Smooth muscle cell (in vitro differentiated cells): Measurements from ENCODE around the gene TLN1. TPM values are rescaled to one million over a fixed set of nuclear protein-coding genes. Genes with fewer than 3 reads are reported as not detected.

ENCODE experiments used
- DNase-seq: peaks from one replicate; lab custom pipeline; 2025; ENCODE audit not compliant: unreplicated experiment; lab: John Stamatoyannopoulos, UW
- H2AFZ ChIP-seq: fragments of 200-600 bp; sonication (generic); 2 replicates; pipeline ENCODE4 v1.6.0; 2016; ENCODE audit warnings: antibody characterized with exemption, low read depth, mild to moderate bottlenecking
- H3F3A ChIP-seq: fragments of 200-600 bp; sonication (generic); 2 replicates; pipeline ENCODE4 v1.6.0; 2017; ENCODE audit warnings: antibody characterized with exemption, low read depth
- H3K27ac ChIP-seq: fragments of 200-600 bp; sonication (generic); 2 replicates; pipeline ENCODE4 v1.5.1; 2016; ENCODE audit warnings: low read depth, mild to moderate bottlenecking
- H3K27me3 ChIP-seq: fragments of 200-600 bp; sonication (generic); 2 replicates; pipeline ENCODE4 v1.6.1; 2016; ENCODE audit warnings: low read depth, mild to moderate bottlenecking
- H3K36me3 ChIP-seq: fragments of 200-600 bp; sonication (generic); 2 replicates; pipeline ENCODE4 v1.5.1; 2016; ENCODE audit warnings: low read depth
- H3K4me1 ChIP-seq: fragments of 200-600 bp; sonication (generic); 2 replicates; pipeline ENCODE4 v1.5.1; 2016; ENCODE audit warnings: low read depth
- H3K4me2 ChIP-seq: fragments of 200-600 bp; sonication (generic); 2 replicates; pipeline ENCODE4 v1.6.0; 2016; ENCODE audit warnings: mild to moderate bottlenecking
- H3K4me3 ChIP-seq: fragments of 200-600 bp; sonication (generic); 2 replicates; pipeline ENCODE4 v1.5.1; 2016; ENCODE audit warnings: mild to moderate bottlenecking
- H3K79me2 ChIP-seq: fragments of 200-600 bp; sonication (generic); 2 replicates; pipeline ENCODE4 v1.6.0; 2016; ENCODE audit warnings: low read depth, mild to moderate bottlenecking
- H3K9ac ChIP-seq: fragments of 200-600 bp; sonication (generic); 2 replicates; pipeline ENCODE4 v1.6.0; 2016; ENCODE audit warnings: low read depth
- H3K9me3 ChIP-seq: fragments of 200-600 bp; sonication (generic); replicated peaks from 2 replicates; pipeline ENCODE4 v1.5.1; 2016; ENCODE audit warnings: low read depth
- H4K20me1 ChIP-seq: fragments of 200-600 bp; sonication (generic); 2 replicates; pipeline ENCODE4 v1.6.0; 2016; ENCODE audit warnings: low read depth
- WGBS: methylation state at CpG from one replicate; pipeline ENCODE4 v1.1.7; 2016; ENCODE audit warnings: low lambda C conversion rate; 5-methylcytosine and 5-hydroxymethylcytosine counted together
- microRNA-seq: library from miRNA; unstranded; fragments of <30 nt; microRNA quantifications from one replicate; pipeline ENCODE4, GENCODE V29; 2016; ENCODE audit warnings: borderline number of aligned reads
- polyA plus RNA-seq: library from polyadenylated mRNA; unstranded; fragments of >200 nt; fragmentation: Nextera tagmentation; extraction: Ambion mirVana; gene quantifications from 2 replicates; pipeline ENCODE4 v1.2.1, GENCODE V29; 2016
- small RNA-seq: library from RNA; depleted of rRNA; stranded (forward); fragments of <200 nt; gene quantifications from one replicate; pipeline ENCODE3, GENCODE V24; 2014
- total RNA-seq: library from RNA; depleted of rRNA; stranded (reverse); fragments of >200 nt; gene quantifications from 2 replicates; pipeline ENCODE4 v1.2.3, GENCODE V29; 2014
- TF ChIP-seq, protein P1 (sequence below): fragments of 200-600 bp; sonication (generic); IDR thresholded peaks from 2 replicates; pipeline ENCODE4 v1.5.1; 2017; ENCODE audit warnings: borderline replicate concordance, mild to moderate bottlenecking, antibody characterized with exemption; ENCODE audit not compliant: insufficient read depth, poor library complexity, severe bottlenecking

Gene TLN1
- total and polyA plus RNA-seq, 2 experiments from 2014 or later: 130 to 145 TPM

DNA sequence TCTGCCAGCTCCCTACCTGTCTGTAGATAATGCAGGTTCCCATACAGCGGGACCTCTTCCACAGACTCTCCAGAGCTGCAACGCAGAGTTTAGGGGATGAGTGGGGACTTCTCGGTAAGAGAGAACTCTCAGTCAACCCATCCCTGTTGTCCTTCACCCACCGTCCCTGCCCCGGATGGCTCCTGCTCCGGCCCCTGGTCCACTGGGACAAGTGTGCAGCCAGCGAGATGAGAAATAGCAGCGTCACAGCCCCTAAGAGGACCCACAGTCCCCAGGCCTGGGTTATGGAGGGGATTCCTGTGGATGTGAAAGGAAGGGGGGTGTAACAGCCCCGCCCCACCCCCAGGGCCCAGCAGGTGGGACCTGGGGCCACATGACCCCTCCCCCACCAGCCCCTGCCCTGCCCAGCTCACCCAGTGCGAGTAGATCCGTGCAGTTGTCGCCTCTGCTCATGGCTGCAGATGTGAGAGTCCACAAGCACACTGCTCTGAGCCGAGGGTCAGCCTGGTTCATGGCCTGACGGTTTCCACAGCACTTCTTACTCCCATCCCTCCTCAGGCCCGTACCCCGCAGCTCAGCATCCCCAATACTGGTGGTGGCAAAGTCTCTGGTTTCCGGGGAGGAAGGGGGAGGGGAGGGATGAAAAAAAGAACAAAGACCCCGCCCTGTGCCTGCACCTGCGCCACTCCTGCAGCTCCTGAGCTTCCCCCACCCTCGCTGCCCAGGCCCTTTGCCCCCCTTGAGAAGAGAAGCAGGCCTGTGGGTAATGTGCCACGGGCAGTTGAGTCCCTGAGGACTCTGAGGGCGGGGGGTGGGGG lies 81.4 kb downstream of the TLN1 start, which contains the start of gene SIT1:
Gene SIT1, minus strand, starts transcription at position 591 of the 818 bp plus-strand sequence. Its CDS starts 78 bp downstream, at position 513.
- H2AFZ ChIP-seq: no peak within 1 kb of the TSS
- H3K4me3 ChIP-seq: no peak within 1 kb of the TSS
- H3K4me1 ChIP-seq: peaks cover 3% of the 10 kb centered on the region
- no peaks in the 10 kb centered on the region for H3F3A ChIP-seq
- no peak within 1 kb of the TSS for H3K9ac ChIP-seq
- H3K4me2 ChIP-seq: no peak within 1 kb of the TSS
- no peaks in the 10 kb centered on the region for H3K36me3 ChIP-seq
- H3K79me2 ChIP-seq: no peaks in the 10 kb centered on the region
- H3K27me3 ChIP-seq: no peaks in the 10 kb centered on the region
- TF ChIP-seq, protein P1, sequence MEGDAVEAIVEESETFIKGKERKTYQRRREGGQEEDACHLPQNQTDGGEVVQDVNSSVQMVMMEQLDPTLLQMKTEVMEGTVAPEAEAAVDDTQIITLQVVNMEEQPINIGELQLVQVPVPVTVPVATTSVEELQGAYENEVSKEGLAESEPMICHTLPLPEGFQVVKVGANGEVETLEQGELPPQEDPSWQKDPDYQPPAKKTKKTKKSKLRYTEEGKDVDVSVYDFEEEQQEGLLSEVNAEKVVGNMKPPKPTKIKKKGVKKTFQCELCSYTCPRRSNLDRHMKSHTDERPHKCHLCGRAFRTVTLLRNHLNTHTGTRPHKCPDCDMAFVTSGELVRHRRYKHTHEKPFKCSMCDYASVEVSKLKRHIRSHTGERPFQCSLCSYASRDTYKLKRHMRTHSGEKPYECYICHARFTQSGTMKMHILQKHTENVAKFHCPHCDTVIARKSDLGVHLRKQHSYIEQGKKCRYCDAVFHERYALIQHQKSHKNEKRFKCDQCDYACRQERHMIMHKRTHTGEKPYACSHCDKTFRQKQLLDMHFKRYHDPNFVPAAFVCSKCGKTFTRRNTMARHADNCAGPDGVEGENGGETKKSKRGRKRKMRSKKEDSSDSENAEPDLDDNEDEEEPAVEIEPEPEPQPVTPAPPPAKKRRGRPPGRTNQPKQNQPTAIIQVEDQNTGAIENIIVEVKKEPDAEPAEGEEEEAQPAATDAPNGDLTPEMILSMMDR: no peak
- H3K9me3 ChIP-seq: no peaks in the 10 kb centered on the region
- H4K20me1 ChIP-seq: no peaks in the 10 kb centered on the region
- DNase-seq: no peak
- H3K27ac ChIP-seq: no peak within 1 kb of the TSS
- 81% methylated on average over 20 of the region's 22 CpGs for WGBS

DNA sequence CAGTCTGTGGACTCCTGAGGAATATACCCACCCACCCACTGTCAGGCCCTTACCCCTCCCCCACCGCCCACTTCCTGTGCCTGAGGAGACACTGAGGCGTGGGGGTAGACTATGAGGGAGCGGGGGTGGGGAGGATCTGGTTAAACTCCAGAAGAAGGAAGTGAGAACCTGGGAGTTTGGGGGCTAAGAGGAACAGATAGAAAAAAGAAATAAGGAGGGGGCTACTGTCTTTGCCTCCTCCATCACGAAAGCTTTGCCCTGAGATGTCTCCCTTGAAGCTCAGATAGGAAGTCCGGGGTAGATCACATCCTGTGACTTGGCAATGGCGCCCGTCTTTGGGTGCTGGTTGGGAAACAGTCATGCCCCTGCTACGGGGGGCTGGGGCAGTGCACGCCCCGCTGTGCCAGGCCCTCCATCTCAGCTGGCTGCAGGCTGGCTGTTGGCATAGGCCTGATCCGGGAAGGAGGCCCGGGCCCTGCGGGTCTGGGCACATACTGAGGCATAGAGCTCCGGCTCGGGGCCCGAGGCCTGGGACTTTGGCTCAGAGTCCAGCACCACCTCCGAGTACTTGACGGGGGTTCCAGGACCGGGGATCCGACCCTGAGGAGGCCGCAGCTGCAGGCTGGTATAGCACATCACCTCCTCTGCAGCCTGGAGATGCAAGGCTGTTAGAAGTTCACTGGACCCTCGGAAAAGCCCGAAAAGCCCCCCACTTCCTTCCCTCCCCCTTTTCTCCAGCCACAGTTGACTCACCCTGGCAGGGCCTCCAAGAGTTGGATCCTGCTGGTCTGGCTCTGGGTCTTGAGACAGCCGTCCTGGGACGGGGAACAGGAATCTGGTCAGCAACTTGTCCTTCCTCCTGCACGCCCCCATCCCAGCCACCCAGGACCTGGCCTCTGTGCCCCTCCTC lies 82.3 kb downstream of the TLN1 start:
- no peak overlapping the region for H3K27ac ChIP-seq
- no peak overlapping the region for H3K9ac ChIP-seq
- H3K4me2 ChIP-seq: no peak overlapping the region

More for the DNA sequence above, 82.3 kb downstream of the TLN1 start:
- no peaks in the 10 kb centered on the region for H3F3A ChIP-seq
- H4K20me1 ChIP-seq: no peaks in the 10 kb centered on the region
- H3K4me3 ChIP-seq: no peak overlapping the region
- H3K27me3 ChIP-seq: no peaks in the 10 kb centered on the region
- peaks cover 4% of the 10 kb centered on the region for H3K4me1 ChIP-seq
- H3K9me3 ChIP-seq: no peaks in the 10 kb centered on the region
- TF ChIP-seq, protein P1: no peak
- no peaks in the 10 kb centered on the region for H3K79me2 ChIP-seq
- H2AFZ ChIP-seq: no peak overlapping the region
- no peaks in the 10 kb centered on the region for H3K36me3 ChIP-seq
- no peak for DNase-seq
- 88% methylated on average over 24 of the region's 26 CpGs for WGBS

Small RNA genes lying within 50 kb of the gene (microRNA-seq; reads per million reads assigned to microRNA genes)
- gene MIR6852 (not detected), gene MIR6853 (2.3 reads per million)

Small RNA genes lying within 50 kb of the gene (small RNA-seq; reads per million reads assigned to genes)
- gene MIR6853 (not detected), gene RMRP (not detected), gene RN7SL22P (not detected)

Other genes with a start within 250 kb of the TLN1 start
- 16.5 and 18.1 TPM in 2 replicates for gene RUSC2, start 242.1 kb downstream of the TLN1 start, total RNA-seq
- gene RUSC2, start 242.1 kb downstream of the TLN1 start, polyA plus RNA-seq: 21.8 and 29.5 TPM in 2 replicates
- gene TESK1, start 126.9 kb downstream of the TLN1 start, total RNA-seq: 10.0 and 14.2 TPM in 2 replicates
- 19.4 and 25.6 TPM in 2 replicates for gene TESK1, start 126.9 kb downstream of the TLN1 start, polyA plus RNA-seq
- 0.45 and 3.0 TPM in 2 replicates for gene CD72, start 113.8 kb downstream of the TLN1 start, total RNA-seq
- 2.9 and 3.9 TPM in 2 replicates for gene CD72, start 113.8 kb downstream of the TLN1 start, polyA plus RNA-seq
- gene SIT1, start 81.3 kb downstream of the TLN1 start, total RNA-seq: not detected in 2 replicates
- gene SIT1, start 81.3 kb downstream of the TLN1 start, polyA plus RNA-seq: not detected in 2 replicates
- gene RMRP, start 74.2 kb downstream of the TLN1 start, total RNA-seq: 10,156 and 21,067 TPM in 2 replicates
- gene RMRP, start 74.2 kb downstream of the TLN1 start, polyA plus RNA-seq: not detected in 2 replicates
- 9.8 and 19.6 TPM in 2 replicates for gene CCDC107, start 73.9 kb downstream of the TLN1 start, total RNA-seq
- gene CCDC107, start 73.9 kb downstream of the TLN1 start, polyA plus RNA-seq: 35.5 and 37.1 TPM in 2 replicates
- gene ARHGEF39, start 67.0 kb downstream of the TLN1 start, total RNA-seq: 0.49 and 2.1 TPM in 2 replicates
- gene ARHGEF39, start 67.0 kb downstream of the TLN1 start, polyA plus RNA-seq: 1.9 and 2.9 TPM in 2 replicates
- gene CA9, start 58.3 kb downstream of the TLN1 start, total RNA-seq: 1.7 and 4.6 TPM in 2 replicates
- 5.9 TPM in 1 of 2 replicates, not detected in the other for gene CA9, start 58.3 kb downstream of the TLN1 start, polyA plus RNA-seq
- 854 and 925 TPM in 2 replicates for gene TPM2, start 42.3 kb downstream of the TLN1 start, total RNA-seq
- gene TPM2, start 42.3 kb downstream of the TLN1 start, polyA plus RNA-seq: 2,012 and 2,131 TPM in 2 replicates
- gene CREB3, start 471 bp upstream of the TLN1 start, total RNA-seq: 66.9 and 73.5 TPM in 2 replicates
- gene CREB3, start 471 bp upstream of the TLN1 start, polyA plus RNA-seq: 81.0 and 99.2 TPM in 2 replicates
- gene GBA2, start 17.0 kb upstream of the TLN1 start, total RNA-seq: 33.8 and 37.8 TPM in 2 replicates
- 35.3 and 52.7 TPM in 2 replicates for gene GBA2, start 17.0 kb upstream of the TLN1 start, polyA plus RNA-seq
- gene RGP1, start 17.1 kb upstream of the TLN1 start, total RNA-seq: 15.3 and 18.3 TPM in 2 replicates
- 12.8 and 14.6 TPM in 2 replicates for gene RGP1, start 17.1 kb upstream of the TLN1 start, polyA plus RNA-seq
- not detected in 2 replicates for gene MSMP, start 22.1 kb upstream of the TLN1 start, total RNA-seq
- not detected in 2 replicates for gene MSMP, start 22.1 kb upstream of the TLN1 start, polyA plus RNA-seq
- 19.4 and 24.8 TPM in 2 replicates for gene NPR2, start 59.4 kb upstream of the TLN1 start, total RNA-seq
- 16.4 and 20.1 TPM in 2 replicates for gene NPR2, start 59.4 kb upstream of the TLN1 start, polyA plus RNA-seq
- gene SPAG8, start 80.1 kb upstream of the TLN1 start, total RNA-seq: 0.85 TPM in 1 of 2 replicates, not detected in the other
- 0.44 and 1.2 TPM in 2 replicates for gene SPAG8, start 80.1 kb upstream of the TLN1 start, polyA plus RNA-seq
- 7.7 and 20.4 TPM in 2 replicates for gene HINT2, start 82.8 kb upstream of the TLN1 start, total RNA-seq
- 66.7 and 67.8 TPM in 2 replicates for gene HINT2, start 82.8 kb upstream of the TLN1 start, polyA plus RNA-seq
- not detected in 2 replicates for gene FAM221B, start 96.5 kb upstream of the TLN1 start, total RNA-seq
- gene FAM221B, start 96.5 kb upstream of the TLN1 start, polyA plus RNA-seq: not detected in 2 replicates
- gene TMEM8B, start 97.0 kb upstream of the TLN1 start, total RNA-seq: 4.5 and 4.9 TPM in 2 replicates
- gene TMEM8B, start 97.0 kb upstream of the TLN1 start, polyA plus RNA-seq: 12.4 and 18.7 TPM in 2 replicates
- gene OR13J1, start 138.2 kb upstream of the TLN1 start, total RNA-seq: not detected in 2 replicates
- not detected in 2 replicates for gene OR13J1, start 138.2 kb upstream of the TLN1 start, polyA plus RNA-seq
- gene HRCT1, start 174.0 kb upstream of the TLN1 start, total RNA-seq: 1.1 TPM in 1 of 2 replicates, not detected in the other
- 0.45 TPM in 1 of 2 replicates, not detected in the other for gene HRCT1, start 174.0 kb upstream of the TLN1 start, polyA plus RNA-seq
- gene SPAAR, start 177.3 kb upstream of the TLN1 start, total RNA-seq: not detected in 2 replicates
- 0.26 TPM in 2 replicates for gene SPAAR, start 177.3 kb upstream of the TLN1 start, polyA plus RNA-seq
- gene OR2S2, start 226.0 kb upstream of the TLN1 start, total RNA-seq: 0.13 TPM in 1 of 2 replicates, not detected in the other
- gene OR2S2, start 226.0 kb upstream of the TLN1 start, polyA plus RNA-seq: 0.21 TPM in 1 of 2 replicates, not detected in the other